Measurements from ENCODE around the gene BHMT2. TPM values are rescaled to one million over a fixed set of nuclear protein-coding genes. Genes with fewer than 3 reads are reported as not detected.

BHMT2 gene
- total and polyA plus RNA-seq, 10 donors = 0.17 to 2.6 (median 0.64) TPM; not detected in 1

DNA sequence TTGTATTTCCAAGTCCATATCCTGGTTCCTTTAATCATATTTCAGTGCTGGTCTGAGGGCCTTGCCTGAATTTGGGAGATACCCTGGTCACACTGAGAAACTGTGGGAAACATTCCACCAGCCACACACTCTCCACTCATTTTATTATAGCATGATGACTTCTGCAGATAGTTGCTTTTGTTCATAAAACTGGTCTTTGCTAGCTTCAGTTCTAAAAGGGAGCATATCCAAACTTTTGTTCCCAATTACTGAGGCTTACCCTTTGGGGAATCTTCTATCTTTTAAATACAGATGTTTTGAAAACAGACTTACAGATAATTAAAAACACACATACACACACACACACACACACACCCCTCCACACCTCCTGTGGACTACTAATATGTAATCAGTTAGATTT is 21.1 kb upstream of the BHMT2 start:
- no peaks in the 10 kb centered on the region for H3K36me3 ChIP-seq
- intact Hi-C loops (cut with DNase I; ENCODE audit: low total_unique reads) = no loop called here
- H3K9me3 ChIP-seq = peaks cover 0 to 17% (median 9%) of the 10 kb centered on the region in 8 donors
- no peak for TF ChIP-seq POLR2A (IDR thresholded peaks at IDR 0.05)
- TF ChIP-seq, protein P1, sequence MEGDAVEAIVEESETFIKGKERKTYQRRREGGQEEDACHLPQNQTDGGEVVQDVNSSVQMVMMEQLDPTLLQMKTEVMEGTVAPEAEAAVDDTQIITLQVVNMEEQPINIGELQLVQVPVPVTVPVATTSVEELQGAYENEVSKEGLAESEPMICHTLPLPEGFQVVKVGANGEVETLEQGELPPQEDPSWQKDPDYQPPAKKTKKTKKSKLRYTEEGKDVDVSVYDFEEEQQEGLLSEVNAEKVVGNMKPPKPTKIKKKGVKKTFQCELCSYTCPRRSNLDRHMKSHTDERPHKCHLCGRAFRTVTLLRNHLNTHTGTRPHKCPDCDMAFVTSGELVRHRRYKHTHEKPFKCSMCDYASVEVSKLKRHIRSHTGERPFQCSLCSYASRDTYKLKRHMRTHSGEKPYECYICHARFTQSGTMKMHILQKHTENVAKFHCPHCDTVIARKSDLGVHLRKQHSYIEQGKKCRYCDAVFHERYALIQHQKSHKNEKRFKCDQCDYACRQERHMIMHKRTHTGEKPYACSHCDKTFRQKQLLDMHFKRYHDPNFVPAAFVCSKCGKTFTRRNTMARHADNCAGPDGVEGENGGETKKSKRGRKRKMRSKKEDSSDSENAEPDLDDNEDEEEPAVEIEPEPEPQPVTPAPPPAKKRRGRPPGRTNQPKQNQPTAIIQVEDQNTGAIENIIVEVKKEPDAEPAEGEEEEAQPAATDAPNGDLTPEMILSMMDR (IDR thresholded peaks at IDR 0.05 in 8 of 11, conservative IDR thresholded peaks at IDR 0.05 in 3 of 11) = no peak
- TF ChIP-seq POLR2AphosphoS5 (IDR thresholded peaks at IDR 0.05) = no peak
- no peak overlapping the region for H3K4me3 ChIP-seq
- H3K27me3 ChIP-seq (replicated peaks in 1 of 7) = no peaks in the 10 kb centered on the region
- H3K4me1 ChIP-seq = no peaks in the 10 kb centered on the region
- no peak for DNase-seq
- no peak overlapping the region for H3K27ac ChIP-seq

GRCh38 chr5:79050498-79050897 is 19.1 kb upstream of the BHMT2 start:
- H3K4me3 ChIP-seq = no peak overlapping the region
- H3K27ac ChIP-seq = no peak overlapping the region
- H3K36me3 ChIP-seq = no peaks in the 10 kb centered on the region
- WGBS, 5 donors = 78 to 96% (median 87%) methylated on average over 3 of the region's 3 CpGs
- H3K4me1 ChIP-seq = no peaks in the 10 kb centered on the region
- TF ChIP-seq POLR2AphosphoS5 (IDR thresholded peaks at IDR 0.05) (no peak), POLR2A (IDR thresholded peaks at IDR 0.05) (no peak)
- TF ChIP-seq, protein P1 (IDR thresholded peaks at IDR 0.05 in 8 of 11, conservative IDR thresholded peaks at IDR 0.05 in 3 of 11) = no peak
- no peaks in the 10 kb centered on the region for H3K27me3 ChIP-seq (replicated peaks in 1 of 7)
- DNase-seq = no peak
- H3K9me3 ChIP-seq = peaks cover 0 to 17% (median 9%) of the 10 kb centered on the region in 8 donors
- intact Hi-C loops (cut with DNase I; ENCODE audit: low total_unique reads) = no loop called here

DNA sequence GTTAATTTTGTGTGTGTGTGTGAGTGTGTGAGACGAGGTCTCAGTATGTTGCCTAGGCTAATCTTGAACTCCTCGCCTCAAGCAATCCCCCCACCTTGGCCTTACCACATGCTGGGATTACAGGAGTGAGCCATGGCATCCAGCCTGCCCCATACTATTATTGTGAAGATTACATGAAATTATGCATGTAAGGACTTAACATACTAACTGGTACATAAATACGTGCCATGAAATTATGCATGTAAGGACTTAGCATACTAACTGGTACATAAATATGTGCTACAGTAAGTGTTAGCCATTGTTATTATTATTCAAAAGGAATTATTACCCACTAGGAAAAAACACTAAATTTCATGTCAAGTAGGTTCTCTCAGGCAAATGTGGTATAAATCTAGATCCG is 16.2 kb upstream of the BHMT2 start:
- TF ChIP-seq POLR2AphosphoS5 (IDR thresholded peaks at IDR 0.05) (no peak), POLR2A (IDR thresholded peaks at IDR 0.05) (no peak)
- TF ChIP-seq, protein P1 (IDR thresholded peaks at IDR 0.05 in 8 of 11, conservative IDR thresholded peaks at IDR 0.05 in 3 of 11) = no peak
- H3K4me1 ChIP-seq = no peaks in the 10 kb centered on the region
- no peaks in the 10 kb centered on the region for H3K27me3 ChIP-seq (replicated peaks in 1 of 7)
- intact Hi-C loops (cut with DNase I; ENCODE audit: low total_unique reads) = no loop called here
- H3K9me3 ChIP-seq = peaks cover 0 to 17% (median 9%) of the 10 kb centered on the region in 8 donors
- 88 to 98% (median 91%) methylated on average over 4 of the region's 4 CpGs for WGBS, 5 donors
- H3K4me3 ChIP-seq = no peak overlapping the region
- no peak for DNase-seq
- H3K36me3 ChIP-seq = no peaks in the 10 kb centered on the region
- H3K27ac ChIP-seq = no peak overlapping the region

GRCh38 chr5:79055017-79055416 is 14.6 kb upstream of the BHMT2 start:
- no peak for DNase-seq
- no peak overlapping the region for H3K4me3 ChIP-seq
- TF ChIP-seq POLR2A (IDR thresholded peaks at IDR 0.05) (no peak), POLR2AphosphoS5 (IDR thresholded peaks at IDR 0.05) (no peak)
- TF ChIP-seq, protein P1 (IDR thresholded peaks at IDR 0.05 in 8 of 11, conservative IDR thresholded peaks at IDR 0.05 in 3 of 11) = no peak
- H3K4me1 ChIP-seq = no peaks in the 10 kb centered on the region
- H3K27ac ChIP-seq = no peak overlapping the region
- peaks cover 0 to 17% (median 9%) of the 10 kb centered on the region in 8 donors for H3K9me3 ChIP-seq
- H3K36me3 ChIP-seq = no peaks in the 10 kb centered on the region
- WGBS, 5 donors = 74 to 82% (median 81%) methylated on average over 1 of the region's 1 CpG
- no peaks in the 10 kb centered on the region for H3K27me3 ChIP-seq (replicated peaks in 1 of 7)
- intact Hi-C loops (cut with DNase I; ENCODE audit: low total_unique reads) = no loop called here
